HepG2 (cell line): ENCODE results near the gene CTXN1. TPM values are rescaled to one million over a fixed set of nuclear protein-coding genes. Genes with fewer than 3 reads are reported as not detected.
A peak's percentile ranks its signal among the peaks of the same experiment; 100 is the strongest.

Experiments
- AHDC1 ChIP-seq: sonication (generic); formaldehyde crosslinking; IDR thresholded peaks from 2 replicates; pipeline ENCODE4 v1.5.1; 2020; ENCODE audit warnings: mild to moderate bottlenecking, missing genetic modification reagents, borderline replicate concordance
- ARID2 ChIP-seq: sonication (generic); formaldehyde crosslinking; IDR thresholded peaks from 2 replicates; pipeline ENCODE4 v1.8.1; 2022; ENCODE audit warnings: mild to moderate bottlenecking, missing genetic modification reagents, borderline replicate concordance
- GABPB1 ChIP-seq: IDR thresholded peaks from 2 replicates; pipeline ENCODE4 v1.6.1; 2016; ENCODE audit warnings: mild to moderate bottlenecking, missing genetic modification reagents, moderate library complexity, missing compliant biosample characterization
- GTF2F1 ChIP-seq: fragments of 150-350 bp; IDR thresholded peaks from 2 replicates; pipeline ENCODE4 v1.6.1; 2014; ENCODE audit warnings: low read length
- HNF4A ChIP-seq: sonication (generic); formaldehyde crosslinking; IDR thresholded peaks from 2 replicates; pipeline ENCODE4 v1.4.0; 2020; ENCODE audit warnings: missing genetic modification reagents
- IRF1 ChIP-seq: sonication (generic); formaldehyde crosslinking; IDR thresholded peaks from 2 replicates; pipeline ENCODE4 v1.4.0; 2020; ENCODE audit warnings: low read depth, mild to moderate bottlenecking, missing genetic modification reagents
- KLF16 ChIP-seq, 2 experiments: sonication (generic) in 1 of 2; formaldehyde crosslinking in 1 of 2; IDR thresholded peaks; 2 replicates each; pipeline versions ENCODE4 v1.6.1 to v1.8.0; 2016 to 2023; ENCODE audit warnings: missing genetic modification reagents in 2 of 2, missing compliant biosample characterization in 1 of 2
- MLXIP ChIP-seq: sonication (generic); formaldehyde crosslinking; IDR thresholded peaks from 2 replicates; pipeline ENCODE4 v1.9.0; 2021; ENCODE audit warnings: missing genetic modification reagents, borderline replicate concordance
- MYC ChIP-seq: sonication (generic); formaldehyde crosslinking; IDR thresholded peaks from 2 replicates; pipeline ENCODE4 v1.9.0; 2021; ENCODE audit warnings: missing genetic modification reagents, borderline replicate concordance
- NRL ChIP-seq: sonication (generic); formaldehyde crosslinking; IDR thresholded peaks from 2 replicates; pipeline ENCODE4 v1.5.0; 2020; ENCODE audit warnings: missing genetic modification reagents, mild to moderate bottlenecking, moderate library complexity, borderline replicate concordance
- RAD51 ChIP-seq: fragments of 450-650 bp; IDR thresholded peaks from 2 replicates; pipeline ENCODE4 v1.6.1; 2016; ENCODE audit warnings: borderline replicate concordance
- RARG ChIP-seq: sonication (generic); formaldehyde crosslinking; IDR thresholded peaks from 2 replicates; pipeline ENCODE4 v1.4.0; 2020; ENCODE audit warnings: low read depth, mild to moderate bottlenecking, missing genetic modification reagents
- SNAPC2 ChIP-seq: sonication (generic); formaldehyde crosslinking; IDR thresholded peaks from 2 replicates; pipeline ENCODE4 v1.8.1; 2022; ENCODE audit warnings: mild to moderate bottlenecking, missing genetic modification reagents
- SPEN ChIP-seq: sonication (generic); formaldehyde crosslinking; IDR thresholded peaks from 2 replicates; pipeline ENCODE4 v1.5.1; 2020; ENCODE audit warnings: low read depth, mild to moderate bottlenecking, missing genetic modification reagents
- XRCC5 ChIP-seq: fragments of 200-400 bp; formaldehyde crosslinking; optimal IDR thresholded peaks from 2 replicates; pipeline ENCODE3; 2017; ENCODE audit warnings: mild to moderate bottlenecking, low read length
- ZBTB8A ChIP-seq: sonication (generic); formaldehyde crosslinking; IDR thresholded peaks from 2 replicates; pipeline ENCODE4 v1.4.0; 2020; ENCODE audit warnings: mild to moderate bottlenecking, low read depth, missing genetic modification reagents, borderline replicate concordance
- ZFP36L2 ChIP-seq: sonication (generic); formaldehyde crosslinking; IDR thresholded peaks from 2 replicates; pipeline ENCODE4 v1.4.0; 2020; ENCODE audit warnings: missing genetic modification reagents
- ZMYM4 ChIP-seq: sonication (generic); formaldehyde crosslinking; IDR thresholded peaks from 2 replicates; pipeline ENCODE4 v1.8.1; 2023; ENCODE audit warnings: mild to moderate bottlenecking, missing genetic modification reagents
- ZNF430 ChIP-seq: sonication (generic); formaldehyde crosslinking; IDR thresholded peaks from 2 replicates; pipeline ENCODE4 v1.9.0; 2021; ENCODE audit warnings: mild to moderate bottlenecking, missing genetic modification reagents
- ZNF790 ChIP-seq: sonication (generic); formaldehyde crosslinking; IDR thresholded peaks from 2 replicates; pipeline ENCODE4 v1.8.0; 2022; ENCODE audit warnings: missing genetic modification reagents, mild to moderate bottlenecking, borderline replicate concordance
- ZSCAN29 ChIP-seq: sonication (generic); formaldehyde crosslinking; conservative IDR thresholded peaks from 2 replicates; pipeline ENCODE4 v1.4.0; 2020; ENCODE audit warnings: mild to moderate bottlenecking, missing genetic modification reagents
- polyA plus RNA-seq, 8 experiments: library from polyadenylated mRNA; depleted of rRNA in 3 of 8; stranded (reverse) in 7 of 8; unstranded in 1 of 8; fragments of >200 nt; fragmentation: Illumina TruSeq in 4 of 8; extraction: Trizol in 4 of 8; gene quantifications; 2 replicates each; pipeline versions ENCODE4 v1.2.1 to v1.2.3, GENCODE V29; 2011 to 2016; ENCODE audit warnings: low read depth in 4 of 8, missing spikeins in 1 of 8, mixed read lengths in 1 of 8; ENCODE audit not compliant: insufficient read depth in 1 of 8
- total RNA-seq, 5 experiments: library from RNA; depleted of rRNA; stranded (reverse); fragments of >200 nt; fragmentation: Illumina TruSeq; extraction: Trizol; gene quantifications; 2 replicates each; pipeline ENCODE4 v1.2.3, GENCODE V29; 2016; ENCODE audit warnings: low read depth in 1 of 5

The CTXN1 gene
- total and polyA plus RNA-seq, 2 of the 13 experiments (the other 11 are each of a cell fraction or from before 2014, with no cell fraction given): 0.11 TPM; not detected in 1

GRCh38 chr19:7925171-7925851 is 624 bp downstream of the CTXN1 start (continued):
- TF ChIP-seq NRL (CRISPR knock-in tag): no peak
- TF ChIP-seq ZMYM4: peak; percentile 64
- no peak for TF ChIP-seq IRF1 (CRISPR knock-in tag)
- peak; percentile 62; the same call in 1 of the 2 replicates for TF ChIP-seq ZNF430 (CRISPR knock-in tag)
- peak; percentile 68 for TF ChIP-seq XRCC5
- no peak for TF ChIP-seq ZBTB8A
- peak; percentile 65 for TF ChIP-seq GABPB1 (CRISPR knock-in tag)
- no peak for TF ChIP-seq ARID2 (CRISPR knock-in tag)
- peak; percentile 65; the same call in 1 of the 2 replicates for TF ChIP-seq SPEN (CRISPR knock-in tag)
- TF ChIP-seq GTF2F1: no peak
- TF ChIP-seq ZSCAN29 (CRISPR knock-in tag): no peak
- TF ChIP-seq MLXIP (CRISPR knock-in tag): peak; percentile 43; the same call in 1 of the 2 replicates
- no peak for TF ChIP-seq HNF4A (CRISPR knock-in tag)
- TF ChIP-seq KLF16 (CRISPR knock-in tag; IDR thresholded peaks at IDR 0.05): peak in 1 of 2 experiments; percentile 57; a peak in 2 of 4 replicates
- no peak for TF ChIP-seq AHDC1 (CRISPR knock-in tag)
- no peak for TF ChIP-seq RAD51
- peak; percentile 50; the same call in 1 of the 2 replicates for TF ChIP-seq ZNF790 (CRISPR knock-in tag)
- TF ChIP-seq MYC: peak; percentile 88
- no peak for TF ChIP-seq SNAPC2 (CRISPR knock-in tag)
- TF ChIP-seq ZFP36L2 (CRISPR knock-in tag): 0 out of 2 replicates have a peak, but pooled peaks have one; percentile 53
- TF ChIP-seq RARG (CRISPR knock-in tag): no peak
